CD4-positive, alpha-beta T cell (primary cell): ENCODE data around the gene BPIFA1. TPM values are rescaled to one million over a fixed set of nuclear protein-coding genes. Genes with fewer than 3 reads are reported as not detected.

Experiments used
- ATAC-seq: fragments of 200-7000 bp; cut with Tn5 transposase; one replicate; pipeline ENCODE4 v1.10.0; 2022; ENCODE audit warnings: mild to moderate bottlenecking; ENCODE audit not compliant: poor library complexity
- CTCF ChIA-PET: fragments of 350-600 bp; sonication (Branson Sonifier 250); formaldehyde crosslinking; loops from one replicate; lab custom pipeline; 2021; ENCODE audit warnings: antibody characterized with exemption, inconsistent platforms; lab: Charles Lee
- POLR2A ChIA-PET: fragments of 350-600 bp; sonication (Branson Sonifier 250); formaldehyde crosslinking; loops from one replicate; lab custom pipeline; 2021; ENCODE audit warnings: antibody characterized with exemption, inconsistent platforms; lab: Charles Lee
- DNase-seq, 14 experiments: peaks; one replicate each; pipeline ENCODE4 v3.0.0-alpha.2; 2013 to 2020; ENCODE audit warnings: mixed read lengths in 2 of 14
- H3K27ac ChIP-seq, 2 donors: one replicate each; pipeline versions ENCODE4 v1.5.1 to v1.7.0; 2013; ENCODE audit warnings: low read length in 2 of 2, low read depth in 1 of 2, mild to moderate bottlenecking in 1 of 2
- H3K27me3 ChIP-seq, 2 experiments: 1 replicate in 1 of 2; 2 replicates in 1 of 2; pipeline versions ENCODE4 v1.6.1 to v1.7.0; 2013; ENCODE audit warnings: low read length in 2 of 2, control low read depth in 1 of 2, mild to moderate bottlenecking in 1 of 2, moderate library complexity in 1 of 2; ENCODE audit not compliant: insufficient read depth in 2 of 2, control insufficient read depth in 1 of 2
- H3K36me3 ChIP-seq: one replicate; pipeline ENCODE4 v1.6.1; 2013; ENCODE audit warnings: low read length, control low read depth; ENCODE audit not compliant: insufficient read depth
- H3K4me1 ChIP-seq: one replicate; pipeline ENCODE4 v1.6.1; 2013; ENCODE audit warnings: low read length, control low read depth; ENCODE audit not compliant: insufficient read depth
- H3K4me3 ChIP-seq: one replicate; pipeline ENCODE4 v1.5.1; 2013; ENCODE audit warnings: mild to moderate bottlenecking, low read length, moderate library complexity
- H3K9me3 ChIP-seq, 2 experiments: 1 replicate in 1 of 2; 2 replicates in 1 of 2; pipeline versions ENCODE4 v1.6.1 to v1.7.0; 2013; ENCODE audit warnings: low read length in 2 of 2, mild to moderate bottlenecking in 2 of 2, control low read depth in 1 of 2, moderate library complexity in 1 of 2; ENCODE audit not compliant: control insufficient read depth in 1 of 2, insufficient read depth in 1 of 2
- H3K27ac Mint-ChIP-seq: one replicate; pipeline ENCODE4 v1.8.0; 2020; ENCODE audit warnings: mixed read lengths
- H3K27me3 Mint-ChIP-seq: one replicate; pipeline ENCODE4 v1.8.0; 2021; ENCODE audit warnings: mixed read lengths
- H3K36me3 Mint-ChIP-seq: one replicate; pipeline ENCODE4 v1.8.0; 2021; ENCODE audit warnings: low read depth, mixed read lengths
- H3K4me1 Mint-ChIP-seq: one replicate; pipeline ENCODE4 v1.8.0; 2021; ENCODE audit warnings: low read depth, mixed read lengths
- H3K4me3 Mint-ChIP-seq: one replicate; pipeline ENCODE4 v1.8.0; 2020; ENCODE audit warnings: mild to moderate bottlenecking, mixed read lengths
- H3K9me3 Mint-ChIP-seq: one replicate; pipeline ENCODE4 v1.8.0; 2020; ENCODE audit warnings: mixed read lengths
- intact Hi-C, 2 experiments: fragments of 100-400 bp; cut with DNase I in 1 of 2; cut with micrococcal nuclease in 1 of 2; formaldehyde crosslinking; loops; one replicate each; pipeline versions ENCODE4 v1.15.1 to v1.9.0; 2023 to 2025; cut with DNase I, micrococcal nuclease
- total RNA-seq, 174 experiments: library from RNA in 2 of 174; stranded (reverse) in 2 of 174; gene quantifications; one replicate each; pipeline ENCODE4 v1.2.3 and lab custom pipeline; 2021 to 2026
- TF ChIP-seq, protein P1 (sequence below): fragments of 200-600 bp; IDR thresholded peaks from one replicate; pipeline ENCODE4 v1.8.0; 2022; ENCODE audit warnings: antibody characterized with exemption, mild to moderate bottlenecking

BPIFA1 gene
- total RNA-seq, 2 experiments from 2014 or later: not detected

GRCh38 chr20:33234050-33234449 lies 1.7 kb upstream of the BPIFA1 start:
- no peak overlapping the region for H3K27ac ChIP-seq
- H3K36me3 ChIP-seq: no peaks in the 10 kb centered on the region
- TF ChIP-seq, protein P1, sequence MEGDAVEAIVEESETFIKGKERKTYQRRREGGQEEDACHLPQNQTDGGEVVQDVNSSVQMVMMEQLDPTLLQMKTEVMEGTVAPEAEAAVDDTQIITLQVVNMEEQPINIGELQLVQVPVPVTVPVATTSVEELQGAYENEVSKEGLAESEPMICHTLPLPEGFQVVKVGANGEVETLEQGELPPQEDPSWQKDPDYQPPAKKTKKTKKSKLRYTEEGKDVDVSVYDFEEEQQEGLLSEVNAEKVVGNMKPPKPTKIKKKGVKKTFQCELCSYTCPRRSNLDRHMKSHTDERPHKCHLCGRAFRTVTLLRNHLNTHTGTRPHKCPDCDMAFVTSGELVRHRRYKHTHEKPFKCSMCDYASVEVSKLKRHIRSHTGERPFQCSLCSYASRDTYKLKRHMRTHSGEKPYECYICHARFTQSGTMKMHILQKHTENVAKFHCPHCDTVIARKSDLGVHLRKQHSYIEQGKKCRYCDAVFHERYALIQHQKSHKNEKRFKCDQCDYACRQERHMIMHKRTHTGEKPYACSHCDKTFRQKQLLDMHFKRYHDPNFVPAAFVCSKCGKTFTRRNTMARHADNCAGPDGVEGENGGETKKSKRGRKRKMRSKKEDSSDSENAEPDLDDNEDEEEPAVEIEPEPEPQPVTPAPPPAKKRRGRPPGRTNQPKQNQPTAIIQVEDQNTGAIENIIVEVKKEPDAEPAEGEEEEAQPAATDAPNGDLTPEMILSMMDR: no peak
- DNase-seq (no peak), ATAC-seq (no peak)
- ChIA-PET POLR2A (no interaction called here), CTCF (no interaction called here)
- Mint-ChIP-seq H3K27me3 (peaks cover 38% of the 10 kb centered on the region), H3K9me3 (no peaks in the 10 kb centered on the region), H3K4me3 (no peak overlapping the region), H3K27ac (no peak overlapping the region), H3K36me3 (no peaks in the 10 kb centered on the region), H3K4me1 (no peaks in the 10 kb centered on the region)
- intact Hi-C loops: no loop called here
- peaks cover 0 to 2% of the 10 kb centered on the region in 2 experiments for H3K27me3 ChIP-seq
- H3K4me3 ChIP-seq: no peak overlapping the region
- H3K9me3 ChIP-seq: no peaks in the 10 kb centered on the region
- H3K4me1 ChIP-seq: no peaks in the 10 kb centered on the region

DNA sequence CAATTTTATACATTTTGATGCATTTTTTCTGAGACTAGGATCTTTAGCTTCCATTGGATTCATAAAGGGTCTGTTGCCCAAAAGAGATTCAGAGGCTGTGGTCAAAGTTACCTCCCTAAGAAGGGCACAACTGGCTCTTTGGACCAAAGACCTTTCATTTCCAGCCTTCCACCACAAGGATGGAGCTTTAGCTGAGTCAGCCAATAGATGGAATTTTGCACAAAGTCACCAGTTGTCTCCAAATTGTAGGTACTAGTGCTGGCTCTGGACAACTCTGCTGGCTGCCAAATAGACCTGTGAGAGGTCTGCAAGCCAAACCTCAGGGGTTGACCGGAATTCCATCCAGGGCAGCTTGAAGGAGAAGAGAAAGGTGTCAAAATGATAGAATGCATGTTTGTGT lies 555 bp downstream of the BPIFA1 start:
- no peak overlapping the region for H3K27ac ChIP-seq
- POLR2A ChIA-PET: no interaction called here
- H3K4me3 Mint-ChIP-seq: no peak overlapping the region
- H3K36me3 ChIP-seq: no peaks in the 10 kb centered on the region
- no peak for DNase-seq
- no peaks in the 10 kb centered on the region for H3K9me3 Mint-ChIP-seq
- H3K27me3 Mint-ChIP-seq: peaks cover 42% of the 10 kb centered on the region
- ATAC-seq: no peak
- H3K4me1 ChIP-seq: no peaks in the 10 kb centered on the region
- no peaks in the 10 kb centered on the region for H3K36me3 Mint-ChIP-seq
- TF ChIP-seq, protein P1: no peak
- intact Hi-C loops: no loop called here
- no peak overlapping the region for H3K4me3 ChIP-seq
- H3K9me3 ChIP-seq: no peaks in the 10 kb centered on the region
- CTCF ChIA-PET: no interaction called here
- H3K27me3 ChIP-seq: peaks cover 0 to 2% of the 10 kb centered on the region in 2 experiments
- H3K27ac Mint-ChIP-seq: no peak overlapping the region
- H3K4me1 Mint-ChIP-seq: no peaks in the 10 kb centered on the region

DNA sequence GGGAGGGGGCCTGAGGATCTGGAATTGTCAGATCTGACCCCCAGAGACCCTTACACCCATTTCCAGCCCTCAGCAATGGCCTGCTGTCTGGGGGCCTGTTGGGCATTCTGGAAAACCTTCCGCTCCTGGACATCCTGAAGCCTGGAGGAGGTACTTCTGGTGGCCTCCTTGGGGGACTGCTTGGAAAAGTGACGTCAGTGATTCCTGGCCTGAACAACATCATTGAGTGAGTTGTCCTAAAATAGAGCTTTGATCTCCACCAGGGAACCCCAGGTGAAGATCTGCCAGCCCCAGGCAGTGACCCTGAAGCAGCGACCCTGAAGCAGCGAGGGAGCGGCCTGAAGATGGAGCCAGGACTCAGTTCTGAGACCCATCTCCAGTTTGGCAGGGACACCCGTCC lies 2.2 kb downstream of the BPIFA1 start:
- CTCF ChIA-PET: no interaction called here
- no peak for ATAC-seq

More for the DNA sequence above, 2.2 kb downstream of the BPIFA1 start:
- POLR2A ChIA-PET: no interaction called here
- H3K36me3 Mint-ChIP-seq: no peaks in the 10 kb centered on the region
- Histone ChIP-seq H3K4me3 (no peak overlapping the region), H3K27me3 (peaks cover 0 to 2% of the 10 kb centered on the region in 2 experiments), H3K4me1 (no peaks in the 10 kb centered on the region), H3K27ac (no peak overlapping the region), H3K36me3 (no peaks in the 10 kb centered on the region), H3K9me3 (no peaks in the 10 kb centered on the region)
- no peak for DNase-seq
- peaks cover 46% of the 10 kb centered on the region for H3K27me3 Mint-ChIP-seq
- intact Hi-C loops: no loop called here
- H3K4me3 Mint-ChIP-seq: no peak overlapping the region
- no peaks in the 10 kb centered on the region for H3K4me1 Mint-ChIP-seq
- H3K27ac Mint-ChIP-seq: no peak overlapping the region
- no peaks in the 10 kb centered on the region for H3K9me3 Mint-ChIP-seq
- TF ChIP-seq, protein P1: no peak
